K562 (cell line): Measurements from ENCODE around the gene RAB31. TPM values are rescaled to one million over a fixed set of nuclear protein-coding genes. Genes with fewer than 3 reads are reported as not detected.

Experiments used
- CAMTA2 ChIP-seq: fragments of 250-450 bp; sonication (Bioruptor Pico); conservative IDR thresholded peaks from 2 replicates; pipeline ENCODE4 v1.5.1; 2022
- CTCFL ChIP-seq: IDR thresholded peaks from 2 replicates; pipeline ENCODE4 v1.6.1; 2011; ENCODE audit warnings: borderline replicate concordance, low read depth, mild to moderate bottlenecking, moderate library complexity, low read length; ENCODE audit not compliant: insufficient read depth, poor library complexity, severe bottlenecking
- HMG20B ChIP-seq: fragments of 250-450 bp; sonication (Bioruptor Pico); IDR thresholded peaks from 2 replicates; pipeline ENCODE4 v1.5.0; 2021; ENCODE audit warnings: mild to moderate bottlenecking
- HMGN3 ChIP-seq: IDR thresholded peaks from 2 replicates; pipeline ENCODE4 v1.6.1; 2011; ENCODE audit warnings: borderline replicate concordance, low read depth, mild to moderate bottlenecking, mixed read lengths, low read length; ENCODE audit not compliant: insufficient read length; ENCODE audit errors: extremely low read depth
- IRF2 ChIP-seq: sonication (generic); formaldehyde crosslinking; IDR thresholded peaks from 2 replicates; pipeline ENCODE4 v1.8.1; 2022; ENCODE audit warnings: mild to moderate bottlenecking, missing genetic modification reagents
- JUN ChIP-seq, 2 experiments: sonication (generic) in 1 of 2; formaldehyde crosslinking in 1 of 2; IDR thresholded peaks; 2 replicates each; pipeline versions ENCODE4 v1.6.1 to v1.8.0; 2012 to 2022; ENCODE audit warnings: borderline replicate concordance in 2 of 2, mild to moderate bottlenecking in 2 of 2, improper control_type of control experiment in 1 of 2, low read depth in 1 of 2, low read length in 1 of 2, missing genetic modification reagents in 1 of 2
- MECOM ChIP-seq: fragments of 250-450 bp; sonication (Bioruptor Pico); IDR thresholded peaks from 2 replicates; pipeline ENCODE4 v1.8.0; 2022; ENCODE audit warnings: inconsistent platforms
- MEF2A ChIP-seq: IDR thresholded peaks from 2 replicates; pipeline ENCODE4 v1.6.1; 2011; ENCODE audit warnings: low read depth, mild to moderate bottlenecking, low read length, moderate library complexity; ENCODE audit not compliant: control insufficient read depth
- MYBL2 ChIP-seq, 2 experiments: fragments of 450-650 bp in 1 of 2; sonication (generic) in 1 of 2; formaldehyde crosslinking in 1 of 2; IDR thresholded peaks; 2 replicates each; pipeline versions ENCODE4 v1.6.1 to v1.8.1; 2017 to 2022; ENCODE audit warnings: borderline replicate concordance in 1 of 2, inconsistent platforms in 1 of 2, low read depth in 1 of 2, mild to moderate bottlenecking in 1 of 2, missing genetic modification reagents in 1 of 2, moderate library complexity in 1 of 2
- NFIX ChIP-seq: fragments of 250-450 bp; sonication (Bioruptor Pico); IDR thresholded peaks from 2 replicates; pipeline ENCODE4 v1.4.0; 2020; ENCODE audit warnings: low read depth, mild to moderate bottlenecking, moderate library complexity
- RFX1 ChIP-seq: fragments of 450-650 bp; IDR thresholded peaks from 2 replicates; pipeline ENCODE4 v1.6.1; 2016; ENCODE audit warnings: mild to moderate bottlenecking, moderate library complexity
- SFPQ ChIP-seq: fragments of 200-400 bp; formaldehyde crosslinking; IDR thresholded peaks from 2 replicates; pipeline ENCODE4 v1.6.1; 2017; ENCODE audit warnings: mild to moderate bottlenecking, low read depth, low read length, moderate library complexity
- TRIM25 ChIP-seq: fragments of 450-650 bp; IDR thresholded peaks from 2 replicates; pipeline ENCODE4 v1.7.0; 2016; ENCODE audit warnings: borderline replicate concordance
- ZNF184 ChIP-seq: sonication (generic); formaldehyde crosslinking; IDR thresholded peaks from 2 replicates; pipeline ENCODE4 v1.5.0; 2020; ENCODE audit warnings: missing genetic modification reagents
- ZNF277 ChIP-seq: fragments of 250-450 bp; sonication (Bioruptor Pico); IDR thresholded peaks from 2 replicates; pipeline ENCODE4 v1.8.0; 2022; ENCODE audit warnings: inconsistent platforms, mild to moderate bottlenecking, moderate library complexity, borderline replicate concordance
- ZNF347 ChIP-seq: fragments of 450-650 bp; formaldehyde crosslinking; IDR thresholded peaks from 2 replicates; pipeline ENCODE4 v1.4.0; 2020; ENCODE audit warnings: low read depth, mild to moderate bottlenecking, moderate library complexity
- ZNF449 ChIP-seq: fragments of 250-450 bp; sonication (Bioruptor Pico); IDR thresholded peaks from 2 replicates; pipeline ENCODE4 v1.8.0; 2022; ENCODE audit warnings: moderate library complexity, mild to moderate bottlenecking, inconsistent platforms
- polyA plus RNA-seq, 8 experiments: library from polyadenylated mRNA; depleted of rRNA in 4 of 8; stranded (reverse) in 5 of 8; unstranded in 3 of 8; fragments of >200 nt; fragmentation: Nextera tagmentation in 2 of 8; fragmentation: Illumina TruSeq in 1 of 8; extraction: Ambion mirVana in 2 of 8; extraction: Trizol in 1 of 8; gene quantifications; 2 replicates each; pipeline versions ENCODE4 v1.2.1 to v1.2.3, GENCODE V29; 2011 to 2014; ENCODE audit warnings: inconsistent platforms in 1 of 8, missing spikeins in 1 of 8
- total RNA-seq, 7 experiments: library from RNA; depleted of rRNA in 6 of 7; stranded (reverse); fragments of >200 nt in 6 of 7; fragmentation: Illumina TruSeq in 2 of 7; extraction: Trizol in 2 of 7; gene quantifications; 2 replicates each; pipeline versions ENCODE4 v1.2.1 to v1.2.3, GENCODE V29; 2011 to 2021; ENCODE audit warnings: low replicate concordance in 1 of 7

Gene RAB31
- total and polyA plus RNA-seq, 9 of the 15 experiments (the other 6 are each of a cell fraction or from before 2014, with no cell fraction given), result 20.7 to 70.4 (median 41.3) TPM

GRCh38 chr18:9825571-9826073 is 117.5 kb downstream of the RAB31 start (continued):
- TF ChIP-seq CTCFL (no peak), ZNF184 (CRISPR knock-in tag) (no peak), JUN (IDR thresholded peaks at IDR 0.05; ENCODE audit: borderline replicate concordance, low read depth, low read length) (peak; percentile 86), JUN (CRISPR knock-in tag; IDR thresholded peaks at IDR 0.05; ENCODE audit: borderline replicate concordance) (no peak), SFPQ (no peak), TRIM25 (no peak), ZNF449 (CRISPR knock-in tag) (no peak), MECOM (CRISPR knock-in tag) (no peak), HMG20B (CRISPR knock-in tag) (no peak), NFIX (CRISPR knock-in tag) (no peak), ZNF347 (CRISPR knock-in tag) (no peak), RFX1 (no peak), ZNF277 (CRISPR knock-in tag) (no peak), CAMTA2 (CRISPR knock-in tag) (no peak), MYBL2 (IDR thresholded peaks at IDR 0.05; ENCODE audit: low read depth) (no peak; the same call in 1 of the 2 replicates), MYBL2 (CRISPR knock-in tag; IDR thresholded peaks at IDR 0.05; ENCODE audit: borderline replicate concordance) (no peak), MEF2A (no peak), IRF2 (CRISPR knock-in tag) (no peak), HMGN3 (no peak)
